Upper lobe of left lung (tissue), 4 donors: Measurements from ENCODE around the gene RBKS.

Experiments
- EP300 ChIP-seq, 4 donors: sonication (generic); formaldehyde crosslinking; IDR thresholded peaks; one replicate each; pipeline ENCODE4 v1.5.1; 2017; ENCODE audit warnings: antibody characterized with exemption in 4 of 4, control low read depth in 2 of 4
- POLR2A ChIP-seq, 4 donors: fragments of 450-650 bp; IDR thresholded peaks; one replicate each; pipeline ENCODE4 v1.5.1; 2016 to 2017; ENCODE audit warnings: antibody characterized with exemption in 4 of 4, mild to moderate bottlenecking in 2 of 4

GRCh38 chr2:27902098-27902497, 11.9 kb upstream of the RBKS start:
- TF ChIP-seq POLR2A (IDR thresholded peaks at IDR 0.05) (no peak), EP300 (IDR thresholded peaks at IDR 0.05) (no peak)
